AG04450 (cell line): ENCODE measurements around the gene PPM1F. TPM values are rescaled to one million over a fixed set of nuclear protein-coding genes. Genes with fewer than 3 reads are reported as not detected.

ENCODE experiments used
- CTCF ChIA-PET: fragments of 300-600, 350-600 bp; formaldehyde crosslinking; extraction: SDS; loops from one replicate; lab custom pipeline; 2022; ENCODE audit warnings: antibody characterized with exemption, inconsistent platforms; lab: Charles Lee
- POLR2A ChIA-PET: fragments of 350-600 bp; formaldehyde crosslinking; extraction: SDS; loops from one replicate; lab custom pipeline; 2021; ENCODE audit warnings: antibody characterized with exemption, inconsistent platforms; lab: Yijun Ruan, JAX
- DNase-seq: peaks from one replicate; pipeline ENCODE4 v3.0.0-alpha.2; 2011; ENCODE audit warnings: low read depth, low spot score
- H3K27ac ChIP-seq: one replicate; pipeline ENCODE4 v1.5.1; 2012; ENCODE audit warnings: low read depth, low read length, control low read depth
- H3K27me3 ChIP-seq: one replicate; pipeline ENCODE4 v1.6.0; 2012; ENCODE audit warnings: low read length; ENCODE audit not compliant: control insufficient read depth, insufficient read depth
- H3K4me3 ChIP-seq: 2 replicates; pipeline ENCODE4 v1.5.1; 2011; ENCODE audit warnings: mild to moderate bottlenecking, low read depth, low read length, control low read depth
- H3K9me3 ChIP-seq: 2 replicates; pipeline ENCODE4 v1.5.1; 2012; ENCODE audit warnings: low read length; ENCODE audit not compliant: control insufficient read depth, insufficient read depth
- polyA plus RNA-seq: library from polyadenylated mRNA; depleted of rRNA; stranded (reverse); fragments of >200 nt; gene quantifications from 2 replicates; pipeline ENCODE4 v1.2.3, GENCODE V29; 2011
- TF ChIP-seq, protein P1 (sequence below): IDR thresholded peaks from 2 replicates; pipeline ENCODE4 v1.5.1; 2011; ENCODE audit warnings: low read depth, low read length, control low read depth, inconsistent platforms

The PPM1F gene
- polyA plus RNA-seq, 1 experiment: 17.7 TPM

DNA sequence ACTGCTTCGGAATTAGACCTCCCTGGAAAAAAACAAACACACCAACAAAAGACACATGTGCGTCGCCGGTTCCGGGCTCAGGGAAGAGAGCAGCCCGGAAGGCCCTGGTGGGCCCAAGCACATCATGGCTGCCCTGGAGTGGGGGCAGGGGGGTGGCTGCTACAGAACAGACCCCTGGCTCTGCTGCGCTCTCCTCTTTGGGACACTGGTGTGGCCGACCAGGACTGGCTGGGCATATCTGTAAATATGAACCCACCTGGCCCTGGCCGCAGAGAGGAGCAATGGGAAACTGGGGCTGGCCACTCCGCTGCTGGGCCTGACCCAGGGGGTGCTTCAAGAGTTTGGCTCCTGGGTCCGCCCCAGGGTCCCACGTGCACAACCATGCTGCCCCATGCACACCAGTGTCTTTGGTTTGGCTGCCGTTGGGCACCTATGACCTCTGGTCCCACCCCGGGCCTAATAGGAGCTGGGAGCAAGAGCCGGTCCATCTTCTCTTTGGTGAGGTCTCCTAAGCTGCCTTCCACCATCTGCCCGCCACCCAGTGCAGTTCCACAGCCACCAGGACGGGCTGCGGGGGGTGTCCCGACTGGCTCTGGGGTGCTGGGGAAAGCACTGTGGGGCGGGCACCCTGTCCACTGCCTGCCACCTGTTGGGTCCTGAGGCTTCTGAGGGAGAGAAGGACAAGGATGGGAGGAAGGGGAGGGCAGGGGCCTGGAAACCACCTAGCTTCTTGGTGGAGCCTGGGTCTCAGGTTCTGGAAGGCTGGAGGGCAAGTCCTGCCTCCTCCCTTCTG is 30.1 kb downstream of the PPM1F start:
- DNase-seq: no peak
- TF ChIP-seq, protein P1, sequence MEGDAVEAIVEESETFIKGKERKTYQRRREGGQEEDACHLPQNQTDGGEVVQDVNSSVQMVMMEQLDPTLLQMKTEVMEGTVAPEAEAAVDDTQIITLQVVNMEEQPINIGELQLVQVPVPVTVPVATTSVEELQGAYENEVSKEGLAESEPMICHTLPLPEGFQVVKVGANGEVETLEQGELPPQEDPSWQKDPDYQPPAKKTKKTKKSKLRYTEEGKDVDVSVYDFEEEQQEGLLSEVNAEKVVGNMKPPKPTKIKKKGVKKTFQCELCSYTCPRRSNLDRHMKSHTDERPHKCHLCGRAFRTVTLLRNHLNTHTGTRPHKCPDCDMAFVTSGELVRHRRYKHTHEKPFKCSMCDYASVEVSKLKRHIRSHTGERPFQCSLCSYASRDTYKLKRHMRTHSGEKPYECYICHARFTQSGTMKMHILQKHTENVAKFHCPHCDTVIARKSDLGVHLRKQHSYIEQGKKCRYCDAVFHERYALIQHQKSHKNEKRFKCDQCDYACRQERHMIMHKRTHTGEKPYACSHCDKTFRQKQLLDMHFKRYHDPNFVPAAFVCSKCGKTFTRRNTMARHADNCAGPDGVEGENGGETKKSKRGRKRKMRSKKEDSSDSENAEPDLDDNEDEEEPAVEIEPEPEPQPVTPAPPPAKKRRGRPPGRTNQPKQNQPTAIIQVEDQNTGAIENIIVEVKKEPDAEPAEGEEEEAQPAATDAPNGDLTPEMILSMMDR: no peak
- POLR2A ChIA-PET: interaction anchor here (0.5 kb wide), 2 partner anchors 20 to 102 kb away, joined by 3 to 5 read pairs; no protein-coding TSS in a partner anchor

DNA sequence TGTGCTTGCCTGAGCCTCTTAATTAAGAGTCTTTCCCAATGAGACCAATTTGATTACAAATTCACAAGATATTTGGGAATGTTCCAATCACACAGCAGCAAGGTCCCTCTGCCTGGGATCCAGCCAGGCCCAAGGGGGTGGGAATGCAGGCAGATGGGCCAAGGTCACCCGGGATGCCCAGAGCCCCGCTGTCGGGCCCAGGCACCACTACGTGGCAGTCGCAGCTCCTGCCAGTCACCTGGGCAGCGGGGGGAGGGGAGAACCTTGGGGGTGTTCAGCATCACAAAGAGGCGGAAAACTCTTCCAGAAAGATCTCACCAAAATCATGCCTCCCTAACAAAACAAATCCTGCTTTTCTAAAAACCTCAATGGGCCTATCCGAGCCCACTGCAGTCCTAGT is 30.9 kb downstream of the PPM1F start:
- Histone ChIP-seq H3K4me3 (no peak overlapping the region), H3K9me3 (no peaks in the 10 kb centered on the region; the same call in 1 of the 2 replicates), H3K27me3 (no peaks in the 10 kb centered on the region), H3K27ac (no peak overlapping the region)
- DNase-seq: no peak
- CTCF ChIA-PET: interaction anchor here (1.9 kb wide), 1 partner anchor 17 kb away, joined by 4 read pairs; no protein-coding TSS in a partner anchor
- POLR2A ChIA-PET: no interaction called here
- TF ChIP-seq, protein P1: no peak

More for the DNA sequence above, 30.1 kb downstream of the PPM1F start:
- H3K4me3 ChIP-seq: no peak overlapping the region
- CTCF ChIA-PET: interaction anchor here (1.9 kb wide), 1 partner anchor 16 kb away, joined by 4 read pairs; no protein-coding TSS in a partner anchor
- H3K27ac ChIP-seq: no peak overlapping the region
- no peaks in the 10 kb centered on the region for H3K27me3 ChIP-seq
- H3K9me3 ChIP-seq: no peaks in the 10 kb centered on the region; the same call in 1 of the 2 replicates

DNA sequence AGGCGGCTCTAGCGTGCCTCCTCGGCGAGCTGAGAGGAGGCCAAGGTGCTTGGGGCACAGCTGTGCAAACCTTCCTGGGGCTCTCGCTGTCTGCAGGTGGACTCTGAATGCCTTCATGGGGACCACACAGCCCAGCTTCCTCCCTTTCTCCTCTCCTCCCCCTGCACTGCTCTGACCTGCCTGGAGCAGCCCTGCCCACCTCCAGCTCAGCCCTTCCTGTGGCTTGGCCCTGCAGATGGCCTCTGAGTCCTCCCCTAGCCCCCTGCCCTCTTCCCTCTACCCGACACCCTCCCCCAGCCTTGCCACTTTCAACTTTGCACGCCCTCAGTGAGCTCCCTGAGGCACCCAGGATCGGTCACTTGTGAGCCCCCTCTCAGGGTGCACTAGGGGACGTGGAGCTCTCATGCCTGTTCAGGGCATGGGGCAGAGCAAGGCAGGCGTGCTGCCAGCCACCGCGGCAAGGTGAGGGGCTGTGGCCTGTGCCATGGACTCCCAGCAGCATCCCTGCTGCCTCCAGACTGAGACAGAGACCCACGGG is 31.4 kb downstream of the PPM1F start:
- TF ChIP-seq, protein P1: no peak
- CTCF ChIA-PET: no interaction called here
- POLR2A ChIA-PET: no interaction called here

DNA sequence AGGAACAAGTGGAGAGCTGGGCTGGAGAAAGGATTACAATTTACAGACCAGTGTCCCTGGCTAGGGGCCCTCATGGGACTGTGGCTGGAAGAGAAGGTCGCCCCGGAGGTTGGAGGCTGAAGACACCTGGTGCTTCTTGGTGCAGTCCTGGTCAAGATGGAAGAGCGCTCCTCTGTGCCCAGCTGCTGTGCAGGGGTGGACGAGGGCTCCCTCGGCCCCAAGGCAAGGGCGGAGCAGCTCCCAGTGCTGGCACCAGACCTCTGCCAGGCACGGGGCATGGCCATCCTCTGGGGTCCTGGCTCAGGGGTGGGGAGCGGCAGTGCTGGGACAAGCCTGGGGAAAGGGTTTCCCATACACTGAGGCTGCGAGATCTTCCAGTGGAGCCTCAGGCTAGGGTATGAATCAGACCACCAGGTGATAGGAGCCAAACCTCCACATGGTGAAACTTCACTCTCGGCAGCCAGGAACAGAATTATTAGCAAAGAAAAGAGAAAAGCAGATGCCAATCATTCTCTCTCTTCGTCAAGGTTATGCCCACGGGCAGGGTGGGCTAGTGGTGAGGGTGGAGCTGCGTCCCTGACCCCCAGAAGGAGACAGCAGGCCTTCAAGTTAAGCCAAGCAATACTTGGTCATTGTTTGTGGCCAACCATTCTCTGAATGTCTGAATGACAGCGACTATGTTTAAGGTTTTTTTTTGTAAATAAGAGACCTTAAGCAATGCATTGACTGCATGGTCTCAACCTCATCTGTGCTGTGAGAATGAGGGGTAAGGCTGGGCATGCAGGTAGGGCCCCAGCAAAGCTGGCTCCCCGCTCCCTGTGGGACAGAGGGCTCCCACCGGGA is 32.1 kb downstream of the PPM1F start:
- ChIA-PET CTCF (interaction anchor here (1.1 kb wide), 1 partner anchor 32 kb away, joined by 3 read pairs; the partner anchor contains the start of gene PPM1F), POLR2A (no interaction called here)
- DNase-seq: no peak

More for the DNA sequence above, 31.4 kb downstream of the PPM1F start:
- H3K27me3 ChIP-seq: no peaks in the 10 kb centered on the region
- H3K27ac ChIP-seq: no peak overlapping the region
- no peaks in the 10 kb centered on the region; the same call in 1 of the 2 replicates for H3K9me3 ChIP-seq
- DNase-seq: no peak
- no peak overlapping the region for H3K4me3 ChIP-seq

More for the DNA sequence above, 32.1 kb downstream of the PPM1F start:
- no peaks in the 10 kb centered on the region; the same call in 1 of the 2 replicates for H3K9me3 ChIP-seq
- TF ChIP-seq, protein P1: no peak
- no peak overlapping the region for H3K27ac ChIP-seq
- H3K4me3 ChIP-seq: no peak overlapping the region
- H3K27me3 ChIP-seq: no peaks in the 10 kb centered on the region
